Coronary artery (tissue), 2 donors: ENCODE measurements around the gene IPCEF1.

Experiments used
- DNase-seq: peaks from one replicate; pipeline ENCODE4 v3.0.0-alpha.2; 2017; ENCODE audit warnings: low spot score
- H3K27ac ChIP-seq, 2 donors: fragments of 200-600 bp; sonication (generic); one replicate each; pipeline ENCODE4 v1.5.1; 2016 to 2019
- H3K4me3 ChIP-seq: fragments of 200-600 bp; sonication (generic); 2 replicates; pipeline ENCODE4 v1.5.1; 2016; ENCODE audit warnings: mild to moderate bottlenecking, moderate library complexity
- TF ChIP-seq, protein P1 (sequence below): fragments of 200-600 bp; sonication (generic); IDR thresholded peaks from one replicate; pipeline ENCODE4 v1.5.1; 2019; ENCODE audit warnings: antibody characterized with exemption

Gene IPCEF1

DNA sequence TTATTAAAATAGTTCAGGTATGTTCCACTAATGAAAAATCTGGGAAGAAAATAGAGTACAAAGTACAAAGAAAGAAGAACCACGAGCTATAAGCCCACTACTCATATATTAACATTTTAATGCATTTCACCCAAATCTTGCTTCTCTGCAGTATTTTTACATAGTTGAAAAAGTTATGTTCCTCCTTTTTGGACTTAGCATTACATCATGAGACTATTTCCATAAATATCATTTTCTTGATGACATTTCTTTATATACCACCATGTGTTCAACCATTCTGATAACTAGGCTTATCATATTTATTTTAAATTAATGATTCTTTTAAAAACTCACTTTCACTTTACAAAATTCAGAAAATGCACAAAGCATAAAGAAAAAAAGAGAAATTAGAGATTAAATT lies 3.0 kb downstream of the IPCEF1 start:
- H3K27ac ChIP-seq = no peak overlapping the region

DNA sequence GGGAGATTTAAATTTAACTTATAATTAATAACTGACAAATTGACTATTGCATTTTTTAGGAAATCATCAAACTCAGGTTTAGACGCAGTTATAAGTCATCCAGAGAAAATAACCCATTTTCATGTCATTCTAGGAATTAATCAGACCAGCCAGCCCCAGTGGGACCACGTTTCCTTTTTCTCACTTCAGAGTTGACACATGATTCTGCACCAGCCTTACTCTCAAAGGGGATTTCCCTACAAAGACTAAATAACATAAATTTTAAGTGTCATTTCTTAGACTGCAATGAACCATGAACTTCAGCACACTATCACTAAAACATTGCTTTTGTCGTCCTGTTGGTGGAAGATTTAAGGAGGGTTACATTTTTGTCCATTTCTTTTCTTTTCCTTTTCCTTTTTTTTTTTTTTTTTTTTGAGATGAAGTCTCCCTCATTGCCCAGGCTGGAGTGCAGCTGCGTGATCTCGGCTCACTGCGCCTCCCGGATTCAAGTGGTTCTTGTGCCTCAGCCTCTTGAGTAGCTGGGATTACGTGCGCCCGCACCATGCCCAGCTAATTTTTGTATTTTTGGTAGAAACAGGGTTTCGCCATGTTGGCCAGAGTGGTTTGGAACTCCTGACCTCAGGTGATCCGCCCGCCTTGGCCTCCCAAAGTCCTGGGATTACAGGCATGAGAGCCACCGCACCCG lies 3.6 kb downstream of the IPCEF1 start:
- H3K27ac ChIP-seq = no peak overlapping the region
- no peak for DNase-seq
- no peak overlapping the region for H3K4me3 ChIP-seq
- TF ChIP-seq, protein P1, sequence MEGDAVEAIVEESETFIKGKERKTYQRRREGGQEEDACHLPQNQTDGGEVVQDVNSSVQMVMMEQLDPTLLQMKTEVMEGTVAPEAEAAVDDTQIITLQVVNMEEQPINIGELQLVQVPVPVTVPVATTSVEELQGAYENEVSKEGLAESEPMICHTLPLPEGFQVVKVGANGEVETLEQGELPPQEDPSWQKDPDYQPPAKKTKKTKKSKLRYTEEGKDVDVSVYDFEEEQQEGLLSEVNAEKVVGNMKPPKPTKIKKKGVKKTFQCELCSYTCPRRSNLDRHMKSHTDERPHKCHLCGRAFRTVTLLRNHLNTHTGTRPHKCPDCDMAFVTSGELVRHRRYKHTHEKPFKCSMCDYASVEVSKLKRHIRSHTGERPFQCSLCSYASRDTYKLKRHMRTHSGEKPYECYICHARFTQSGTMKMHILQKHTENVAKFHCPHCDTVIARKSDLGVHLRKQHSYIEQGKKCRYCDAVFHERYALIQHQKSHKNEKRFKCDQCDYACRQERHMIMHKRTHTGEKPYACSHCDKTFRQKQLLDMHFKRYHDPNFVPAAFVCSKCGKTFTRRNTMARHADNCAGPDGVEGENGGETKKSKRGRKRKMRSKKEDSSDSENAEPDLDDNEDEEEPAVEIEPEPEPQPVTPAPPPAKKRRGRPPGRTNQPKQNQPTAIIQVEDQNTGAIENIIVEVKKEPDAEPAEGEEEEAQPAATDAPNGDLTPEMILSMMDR = no peak

More for the DNA sequence above, 3.0 kb downstream of the IPCEF1 start:
- TF ChIP-seq, protein P1 = no peak
- DNase-seq = no peak
- no peak overlapping the region for H3K4me3 ChIP-seq

DNA sequence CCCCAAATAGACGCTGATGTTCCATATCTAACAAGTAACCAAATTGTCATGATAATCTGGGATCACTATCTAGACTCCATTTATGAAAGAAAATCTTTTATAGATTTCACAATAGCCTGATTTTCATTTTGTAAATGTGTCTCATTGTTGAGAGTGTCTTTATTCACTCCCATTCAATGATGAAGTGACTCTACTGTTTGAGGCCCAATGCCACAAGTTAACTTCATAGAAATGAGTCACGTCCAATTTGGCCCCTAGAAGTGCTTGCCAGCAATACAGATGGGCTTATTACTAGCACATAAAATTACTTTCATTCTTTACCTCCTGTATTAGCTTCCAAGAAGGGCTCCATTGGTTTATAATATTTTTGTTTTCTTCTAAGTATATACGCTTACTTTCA lies 6.3 kb downstream of the IPCEF1 start:
- DNase-seq = no peak
- H3K4me3 ChIP-seq = no peak overlapping the region
- TF ChIP-seq, protein P1 = no peak

DNA sequence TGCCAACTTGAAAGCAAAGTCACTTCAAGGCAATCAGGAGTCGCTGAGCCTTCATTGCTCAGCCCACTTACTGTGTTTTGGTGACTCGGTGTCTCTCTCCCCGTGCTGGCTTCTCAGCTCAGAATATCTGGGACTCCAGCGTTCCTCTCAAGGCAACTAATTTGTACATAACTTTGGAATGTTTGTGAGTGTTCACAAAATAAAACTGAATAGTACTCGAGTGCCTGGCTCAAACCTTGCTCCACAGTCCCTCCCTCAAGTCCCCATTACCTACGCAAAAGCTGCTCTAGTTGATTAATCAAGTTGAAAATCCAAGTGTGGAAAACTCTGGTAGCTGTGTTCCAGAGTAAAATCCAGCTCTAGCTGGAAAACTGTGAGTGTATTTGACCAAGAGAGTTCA lies 8.6 kb downstream of the IPCEF1 start:
- Histone ChIP-seq H3K27ac (no peak overlapping the region), H3K4me3 (no peak overlapping the region)
- no peak for DNase-seq
- TF ChIP-seq, protein P1 = no peak

More for the DNA sequence above, 6.3 kb downstream of the IPCEF1 start:
- H3K27ac ChIP-seq = no peak overlapping the region

DNA sequence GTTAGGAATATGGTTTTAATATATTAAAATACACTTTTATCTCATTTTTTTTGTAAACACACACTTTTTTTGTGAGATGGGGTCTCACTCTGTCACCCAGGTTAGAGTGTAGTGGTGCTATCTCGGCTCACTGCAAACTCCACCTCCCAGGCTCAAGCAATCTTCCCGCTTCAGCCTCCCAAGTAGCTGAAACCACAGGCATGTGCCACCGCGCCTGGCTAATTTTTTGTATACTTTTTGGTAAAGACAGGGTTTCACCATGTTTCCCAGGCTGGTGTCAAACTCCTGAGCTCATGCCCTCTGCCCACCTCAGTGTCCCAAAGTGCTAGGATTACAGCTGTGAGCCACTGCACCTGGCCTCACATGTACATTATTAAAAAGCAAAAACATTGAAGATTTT lies 10.8 kb downstream of the IPCEF1 start:
- Histone ChIP-seq H3K27ac (no peak overlapping the region), H3K4me3 (no peak overlapping the region)
- DNase-seq = no peak
- TF ChIP-seq, protein P1 = no peak

DNA sequence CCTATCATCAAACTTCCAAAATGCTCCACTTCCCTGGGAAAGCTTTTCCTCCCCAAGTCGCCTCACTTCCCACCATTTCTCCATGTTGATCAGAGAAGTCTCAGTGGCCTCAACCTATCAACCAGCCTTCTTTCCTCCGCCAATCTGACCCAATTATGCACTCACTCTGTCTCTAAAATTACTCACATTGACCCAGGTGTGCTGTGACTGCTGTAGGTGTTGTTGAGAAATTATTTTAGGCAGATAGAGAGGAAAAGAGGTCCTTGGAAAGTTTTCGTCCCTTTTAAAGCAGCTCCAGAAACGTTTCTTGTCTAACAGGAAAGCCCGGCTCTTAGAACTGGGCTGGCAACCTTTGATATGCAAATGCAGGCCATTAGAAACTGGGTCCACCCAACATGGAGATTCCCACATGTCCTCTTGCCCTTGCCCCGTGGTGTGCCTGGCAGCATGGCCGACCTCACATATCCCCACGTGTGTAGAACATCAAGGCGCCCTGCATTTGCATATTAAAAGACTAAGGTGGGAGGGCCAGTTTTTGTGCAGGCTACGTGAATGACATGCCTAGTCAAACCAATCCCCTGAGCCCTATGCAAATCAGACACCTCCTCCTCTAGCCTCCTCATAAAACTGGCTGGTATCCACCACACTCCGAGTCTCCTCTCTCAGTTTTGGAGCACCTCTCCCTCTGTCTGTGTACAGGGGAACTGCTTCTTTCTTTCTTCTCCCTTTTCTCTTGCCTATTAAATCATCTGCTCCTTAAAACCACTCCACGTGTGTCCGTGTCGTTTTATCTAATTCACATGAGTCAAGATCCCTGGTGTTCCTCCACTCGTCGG lies 12.9 kb downstream of the IPCEF1 start:
- Histone ChIP-seq H3K27ac (no peak overlapping the region), H3K4me3 (no peak overlapping the region)
- TF ChIP-seq, protein P1 = no peak
- DNase-seq = no peak
